Endothelial cell of umbilical vein (primary cell): ENCODE data around the gene LDLRAD4. TPM values are rescaled to one million over a fixed set of nuclear protein-coding genes. Genes with fewer than 3 reads are reported as not detected.

Experiments
- BruUV-seq: library from RNA; stranded (reverse); fragments of 400-500 nt; replicated peaks from 2 replicates; lab custom pipeline; 2021; lab: Mats Ljungman, UMichigan
- CTCF ChIA-PET: fragments of 300-600, 350-600 bp; sonication (Branson Sonifier 250); formaldehyde crosslinking; loops from one replicate; lab custom pipeline; 2021; ENCODE audit warnings: antibody characterized with exemption, inconsistent platforms; lab: Charles Lee
- POLR2A ChIA-PET: fragments of 300-600, 350-600 bp; sonication (Branson Sonifier 250); formaldehyde crosslinking; loops from one replicate; lab custom pipeline; 2021; ENCODE audit warnings: antibody characterized with exemption, inconsistent platforms; lab: Charles Lee
- DNase-seq: peaks from one replicate; pipeline ENCODE4 v3.0.0-alpha.2; 2011; ENCODE audit warnings: low read depth, low spot score
- FAIRE-seq: peaks from 2 replicates; lab custom pipeline; 2011; peaks lifted over from hg19 to GRCh38; lab: Jason Lieb, UNC
- H2AFZ ChIP-seq: 2 replicates; pipeline ENCODE4 v1.6.0; 2012; ENCODE audit warnings: low read depth, low read length, control low read depth, inconsistent platforms
- H3K27ac ChIP-seq: 2 replicates; pipeline ENCODE4 v1.5.1; 2011; ENCODE audit warnings: low read depth, mild to moderate bottlenecking, control low read depth, low read length, moderate library complexity; ENCODE audit not compliant: insufficient read depth
- H3K27me3 ChIP-seq, 2 experiments: 2 replicates each; pipeline versions ENCODE4 v1.6.0 to v1.6.1; 2011; ENCODE audit warnings: low read length in 2 of 2, mixed read lengths in 1 of 2; ENCODE audit not compliant: control insufficient read depth in 2 of 2, insufficient read depth in 2 of 2
- H3K36me3 ChIP-seq, 2 experiments: 2 replicates in 1 of 2; 3 replicates in 1 of 2; pipeline ENCODE4 v1.5.1; 2011; ENCODE audit warnings: low read length in 2 of 2, mild to moderate bottlenecking in 1 of 2, moderate library complexity in 1 of 2; ENCODE audit not compliant: control insufficient read depth in 2 of 2, insufficient read depth in 2 of 2; ENCODE audit errors: extremely low read depth in 1 of 2
- H3K4me1 ChIP-seq: 3 replicates; pipeline ENCODE4 v1.5.1; 2011; ENCODE audit warnings: mild to moderate bottlenecking, low read length; ENCODE audit not compliant: control insufficient read depth, insufficient read depth; ENCODE audit errors: extremely low read depth
- H3K4me2 ChIP-seq: 2 replicates; pipeline ENCODE4 v1.6.1; 2011; ENCODE audit warnings: low read length, control low read depth, mixed read lengths; ENCODE audit not compliant: insufficient read depth
- H3K4me3 ChIP-seq, 3 experiments: fragments of 200-600 bp in 1 of 3; sonication (generic), shearing (Covaris generic) in 1 of 3; replicated peaks in 1 of 3; 2 replicates each; pipeline ENCODE4 v1.5.1; 2011 to 2016; ENCODE audit warnings: control low read depth in 3 of 3, low read length in 3 of 3, mild to moderate bottlenecking in 2 of 3, inconsistent platforms in 1 of 3, low read depth in 1 of 3, moderate library complexity in 1 of 3; ENCODE audit not compliant: insufficient read depth in 1 of 3
- H3K79me2 ChIP-seq: 2 replicates; pipeline ENCODE4 v1.6.0; 2012; ENCODE audit warnings: low read length, inconsistent platforms; ENCODE audit not compliant: control insufficient read depth, insufficient read depth
- H3K9ac ChIP-seq: replicated peaks from 2 replicates; pipeline ENCODE3; 2011; ENCODE audit warnings: low read length, control low read depth; ENCODE audit not compliant: insufficient read depth; ENCODE audit errors: extremely low read depth
- H3K9me1 ChIP-seq: replicated peaks from 3 replicates; pipeline ENCODE4 v1.6.0; 2011; ENCODE audit warnings: mild to moderate bottlenecking, low read length; ENCODE audit not compliant: control insufficient read depth, insufficient read depth; ENCODE audit errors: extremely low read depth
- H3K9me3 ChIP-seq: replicated peaks from 2 replicates; pipeline ENCODE4 v1.5.1; 2012; ENCODE audit warnings: low read length, inconsistent platforms; ENCODE audit not compliant: control insufficient read depth, insufficient read depth
- H4K20me1 ChIP-seq: replicated peaks from 2 replicates; pipeline ENCODE3; 2011; ENCODE audit warnings: mild to moderate bottlenecking, low read length; ENCODE audit not compliant: control insufficient read depth, insufficient read depth; ENCODE audit errors: extremely low read depth
- EZH2 ChIP-seq: IDR thresholded peaks from 2 replicates; pipeline ENCODE4 v1.6.1; 2012; ENCODE audit warnings: borderline replicate concordance, low read depth, mild to moderate bottlenecking, moderate library complexity, low read length, inconsistent platforms; ENCODE audit not compliant: severe bottlenecking
- FOS ChIP-seq: IDR thresholded peaks from 2 replicates; pipeline ENCODE4 v1.6.1; 2011; ENCODE audit warnings: mild to moderate bottlenecking, low read length, moderate library complexity, borderline replicate concordance; ENCODE audit not compliant: insufficient read depth
- GATA2 ChIP-seq: IDR thresholded peaks from 2 replicates; pipeline ENCODE4 v1.7.0; 2011; ENCODE audit warnings: low read depth, mild to moderate bottlenecking, moderate library complexity, mixed read lengths, low read length; ENCODE audit not compliant: insufficient read length, insufficient read depth
- JUN ChIP-seq: IDR thresholded peaks from 2 replicates; pipeline ENCODE4 v1.6.1; 2011; ENCODE audit warnings: borderline replicate concordance, low read depth; ENCODE audit not compliant: insufficient read length, insufficient read depth
- POLR2A ChIP-seq: IDR thresholded peaks from 2 replicates; pipeline ENCODE4 v1.6.1; 2012; ENCODE audit warnings: low read depth, mild to moderate bottlenecking, control low read depth, low read length
- POLR2AphosphoS5 ChIP-seq: IDR thresholded peaks from 2 replicates; pipeline ENCODE4 v1.6.1; 2012; ENCODE audit warnings: low read depth, mild to moderate bottlenecking, control low read depth, low read length, moderate library complexity; ENCODE audit not compliant: insufficient read depth
- dilution Hi-C: fragments of 300-500 bp; cut with MboI; formaldehyde crosslinking; loops from one replicate; pipeline ENCODE4 v1.15.0; 2019; ENCODE audit warnings: low sequenced_read_pairs; ENCODE audit not compliant: extremely low pct_ligation_motif_present
- intact Hi-C: fragments of 100-400 bp; cut with micrococcal nuclease; formaldehyde crosslinking; loops from one replicate; pipeline ENCODE4 v1.10.0; 2022
- polyA plus RNA-seq, 4 experiments: library from polyadenylated mRNA; depleted of rRNA in 3 of 4; stranded (reverse) in 3 of 4; unstranded in 1 of 4; fragments of >200 nt; gene quantifications; 2 replicates each; pipeline versions ENCODE4 v1.2.1 to v1.2.3, GENCODE V29; 2011 to 2012; ENCODE audit warnings: missing spikeins in 1 of 4
- total RNA-seq: library from RNA; stranded (reverse); gene quantifications from 2 replicates; pipeline ENCODE4 v1.2.3, GENCODE V29; 2021
- TF ChIP-seq, protein P1 (sequence below): IDR thresholded peaks from 2 replicates; pipeline ENCODE4 v1.6.1; 2011; ENCODE audit not compliant: insufficient read depth, insufficient read length

Gene LDLRAD4
- total and polyA plus RNA-seq, 2 donors (not counting 3 experiments of a cell fraction or from before 2014, with no cell fraction given), result 5.2 to 6.5 TPM

DNA sequence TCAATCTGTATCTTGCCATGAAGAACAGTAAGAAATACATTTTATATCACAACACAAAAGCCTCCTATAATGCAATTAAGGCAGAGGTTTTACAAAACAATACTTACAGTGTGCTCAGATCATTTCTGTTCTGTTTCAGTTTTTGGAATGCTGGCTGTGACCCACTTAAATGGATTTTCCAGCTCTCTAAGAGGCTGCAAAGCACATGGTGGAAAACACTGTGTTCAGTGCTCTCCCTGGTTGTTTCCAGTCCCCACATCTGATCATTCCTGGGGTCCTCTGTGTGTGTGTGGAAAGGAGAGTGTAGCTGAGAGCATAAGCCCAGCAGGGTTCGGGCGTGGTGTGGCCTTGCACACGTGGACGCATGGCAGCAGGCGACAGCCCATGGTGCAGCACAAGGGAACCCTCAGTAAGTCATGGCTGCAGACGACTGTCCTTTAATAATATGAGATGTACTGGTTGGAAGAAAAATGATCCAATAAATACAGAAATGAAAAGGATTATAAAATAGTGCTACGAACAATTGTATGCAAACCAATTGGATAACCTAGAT lies 412.2 kb downstream of the LDLRAD4 start:
- BruUV-seq, result no TSS peak
- H3K4me2 ChIP-seq, result no peak overlapping the region
- H3K9ac ChIP-seq, result no peak overlapping the region
- H3K79me2 ChIP-seq, result no peaks in the 10 kb centered on the region
- no peaks in the 10 kb centered on the region for H3K27me3 ChIP-seq
- CTCF ChIA-PET, result interaction anchor here (0.6 to 4.2 kb wide), 2 partner anchors 415 to 549 kb away, joined by 4 to 23 read pairs; no protein-coding TSS in a partner anchor
- TF ChIP-seq POLR2AphosphoS5, result no peak
- no peak for TF ChIP-seq GATA2
- TF ChIP-seq POLR2A, result no peak
- TF ChIP-seq JUN, result no peak
- DNase-seq, result no peak
- H3K36me3 ChIP-seq, result no peaks in the 10 kb centered on the region
- FAIRE-seq, result no peak
- intact Hi-C loops (loop anchor here (1.0 to 5.0 kb wide), 8 partner anchors 72 to 903 kb away; no protein-coding TSS in a partner anchor), dilution Hi-C loops (no loop called here)
- H3K27ac ChIP-seq, result no peak overlapping the region
- no peaks in the 10 kb centered on the region for H3K9me1 ChIP-seq
- POLR2A ChIA-PET, result no interaction called here
- H3K4me1 ChIP-seq, result no peaks in the 10 kb centered on the region
- H3K4me3 ChIP-seq, result no peak overlapping the region
- H2AFZ ChIP-seq, result no peak overlapping the region
- no peaks in the 10 kb centered on the region for H3K9me3 ChIP-seq
- no peaks in the 10 kb centered on the region for H4K20me1 ChIP-seq

DNA sequence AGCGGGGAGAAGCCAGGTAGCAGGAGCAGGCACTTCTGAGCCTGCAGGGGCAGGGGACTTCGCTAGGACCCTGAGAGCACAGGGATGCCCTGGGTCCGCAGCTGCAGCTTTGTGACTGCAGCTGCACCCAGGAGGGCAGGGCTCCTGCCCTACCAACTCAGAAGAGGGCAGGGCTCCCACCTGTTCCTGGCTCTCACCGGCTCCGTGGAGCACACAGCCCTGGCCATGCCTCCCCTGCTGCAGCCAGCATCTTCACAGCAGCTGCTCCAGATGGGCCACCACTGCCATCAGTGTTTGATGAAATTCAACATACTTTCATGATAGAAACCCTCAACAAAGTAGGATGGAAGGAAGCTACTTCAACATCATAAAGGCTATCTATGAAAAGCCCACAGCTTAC lies 415.1 kb downstream of the LDLRAD4 start:
- no peak overlapping the region for H3K9ac ChIP-seq
- no peaks in the 10 kb centered on the region for H3K9me3 ChIP-seq
- TF ChIP-seq FOS (no peak), EZH2 (no peak), JUN (no peak), POLR2AphosphoS5 (no peak)
- TF ChIP-seq, protein P1, sequence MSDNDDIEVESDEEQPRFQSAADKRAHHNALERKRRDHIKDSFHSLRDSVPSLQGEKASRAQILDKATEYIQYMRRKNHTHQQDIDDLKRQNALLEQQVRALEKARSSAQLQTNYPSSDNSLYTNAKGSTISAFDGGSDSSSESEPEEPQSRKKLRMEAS, result no peak
- dilution Hi-C loops, result no loop called here
- no peak overlapping the region for H2AFZ ChIP-seq
- H3K4me1 ChIP-seq, result no peaks in the 10 kb centered on the region
- FAIRE-seq, result no peak
- POLR2A ChIA-PET, result no interaction called here
- H3K27ac ChIP-seq, result no peak overlapping the region
- no peaks in the 10 kb centered on the region for H3K36me3 ChIP-seq
- H3K4me3 ChIP-seq, result no peak overlapping the region
- no peak overlapping the region for H3K4me2 ChIP-seq
- H4K20me1 ChIP-seq, result no peaks in the 10 kb centered on the region
- H3K27me3 ChIP-seq, result no peaks in the 10 kb centered on the region
- no peaks in the 10 kb centered on the region for H3K9me1 ChIP-seq
- BruUV-seq, result no TSS peak
- intact Hi-C loops, result loop anchor here (5.0 kb wide), 1 partner anchor 906 kb away; no protein-coding TSS in a partner anchor
- no peaks in the 10 kb centered on the region for H3K79me2 ChIP-seq
- DNase-seq, result no peak
- CTCF ChIA-PET, result interaction anchor here (2.3 kb wide), 1 partner anchor 474 kb away, joined by 10 read pairs; no protein-coding TSS in a partner anchor
